Gastrocnemius medialis (tissue), 4 donors: ENCODE measurements around the gene MRPL49. TPM values are rescaled to one million over a fixed set of nuclear protein-coding genes. Genes with fewer than 3 reads are reported as not detected.

Source experiments
- ATAC-seq, 2 donors: fragments of 150-250 bp; one replicate each; pipeline ENCODE4 v1.9.1; 2016
- DNase-seq, 2 donors: peaks; one replicate each; pipeline ENCODE4 v3.0.0-alpha.2; 2019
- H3K27ac ChIP-seq, 4 donors: fragments of 200-600 bp; sonication (generic); 1 replicate in 1 of 4; 2 replicates in 3 of 4; pipeline ENCODE4 v1.5.1; 2016 to 2018; ENCODE audit warnings: mild to moderate bottlenecking in 2 of 4, moderate library complexity in 1 of 4
- H3K27me3 ChIP-seq, 3 donors: fragments of 200-600 bp; sonication (generic) in 2 of 3; 1 replicate in 1 of 3; 2 replicates in 2 of 3; pipeline versions ENCODE4 v1.5.1 to v1.6.0; 2016 to 2019; ENCODE audit warnings: mild to moderate bottlenecking in 1 of 3, moderate library complexity in 1 of 3
- H3K36me3 ChIP-seq, 2 donors: fragments of 200-600 bp; sonication (generic) in 1 of 2; one replicate each; pipeline ENCODE4 v1.5.1; 2017 to 2018
- H3K4me1 ChIP-seq, 2 donors: fragments of 200-600 bp; sonication (generic) in 1 of 2; one replicate each; pipeline ENCODE4 v1.5.1; 2016 to 2017; ENCODE audit warnings: mild to moderate bottlenecking in 2 of 2
- H3K4me3 ChIP-seq, 4 donors: fragments of 200-600 bp; sonication (generic) in 3 of 4; 1 replicate in 1 of 4; 2 replicates in 3 of 4; pipeline ENCODE4 v1.5.1; 2016 to 2019; ENCODE audit warnings: mild to moderate bottlenecking in 2 of 4
- H3K9me3 ChIP-seq, 3 donors: fragments of 200-600 bp; sonication (generic) in 2 of 3; 1 replicate in 1 of 3; 2 replicates in 2 of 3; pipeline ENCODE4 v1.5.1; 2016 to 2019
- POLR2A ChIP-seq, 2 donors: fragments of 450-650 bp; IDR thresholded peaks; one replicate each; pipeline ENCODE4 v1.6.1; 2017; ENCODE audit warnings: antibody characterized with exemption in 2 of 2, mild to moderate bottlenecking in 2 of 2, moderate library complexity in 2 of 2
- in situ Hi-C, 4 donors: fragments of 200-750 bp; cut with MboI; loops; one replicate each; pipeline versions ENCODE4 v1.15.0 to v1.8.0; 2017; ENCODE audit warnings: low sequenced_read_pairs in 4 of 4
- intact Hi-C: fragments of 100-400 bp; cut with DNase I; formaldehyde crosslinking; loops from one replicate; pipeline ENCODE4 v1.15.1; 2023; ENCODE audit warnings: low total_unique reads
- total RNA-seq, 4 donors: library from RNA; depleted of rRNA; stranded (reverse); fragments of >200 nt; gene quantifications; one replicate each; pipeline versions ENCODE4 v1.1.0 to v1.2.3, GENCODE V29; 2016
- TF ChIP-seq, protein P1 (sequence below), 5 experiments: fragments of 450-650 bp in 3 of 5; fragments of 200-600 bp in 2 of 5; sonication (generic) in 2 of 5; IDR thresholded peaks in 4 of 5; conservative IDR thresholded peaks in 1 of 5; 1 replicate in 4 of 5; 2 replicates in 1 of 5; pipeline ENCODE4 v1.5.1; 2016 to 2019; ENCODE audit warnings: antibody characterized with exemption in 5 of 5, mild to moderate bottlenecking in 3 of 5, moderate library complexity in 3 of 5

Gene MRPL49
- 10 to 100 TPM; 54.9 to 76.5 (median 63.6) TPM for total RNA-seq

DNA sequence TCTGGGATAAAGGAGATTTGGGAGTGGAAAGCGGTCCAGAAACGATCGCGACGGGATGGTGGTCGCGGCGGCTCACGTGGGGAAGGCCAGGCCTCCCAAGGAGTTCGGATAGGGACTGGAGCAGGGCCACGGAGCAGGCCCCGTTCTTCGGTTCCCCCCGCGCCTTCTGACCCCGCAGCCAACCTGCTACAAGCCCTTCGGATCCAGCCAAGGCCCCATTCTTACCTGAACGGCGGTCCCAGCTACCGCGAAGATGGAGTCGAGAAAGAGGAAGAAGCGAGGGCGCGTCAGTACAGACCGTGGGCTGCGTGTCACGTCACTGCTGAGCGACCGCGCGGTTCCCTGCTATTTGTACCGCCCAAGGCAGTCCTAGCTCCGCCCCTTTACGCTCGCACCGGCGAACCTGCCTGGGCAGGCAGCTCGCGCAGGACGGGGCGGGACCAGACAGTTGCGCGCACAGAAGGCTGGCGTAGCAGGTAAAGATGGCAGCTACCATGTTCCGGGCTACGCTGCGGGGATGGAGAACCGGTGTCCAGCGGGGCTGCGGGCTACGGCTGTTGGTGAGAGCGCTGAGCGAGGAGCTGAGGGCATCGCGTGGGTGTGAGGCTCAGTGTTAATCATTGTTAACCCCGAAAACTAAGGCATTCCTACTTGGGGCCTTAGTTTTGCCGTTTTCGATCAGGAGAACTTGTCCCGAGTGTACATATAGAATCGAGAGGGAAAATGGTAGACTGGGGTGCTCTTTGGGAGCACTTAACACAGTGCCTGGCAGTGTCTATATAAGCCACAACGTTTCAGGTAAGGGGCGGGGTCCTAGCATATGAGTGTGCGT lies at the start of gene MRPL49, which contains the start of gene FAU:
Gene MRPL49 (plus strand): TSS at position 457 of the 832 bp plus-strand sequence. CDS start 26 bp downstream, at position 483.
Gene FAU (minus strand): TSS at position 270 of the 832 bp plus-strand sequence. CDS start 321 bp downstream, outside the sequence.
- H3K36me3 ChIP-seq, result peaks cover 0 to 59% of the 10 kb centered on the region in 2 donors
- TF ChIP-seq, protein P1, sequence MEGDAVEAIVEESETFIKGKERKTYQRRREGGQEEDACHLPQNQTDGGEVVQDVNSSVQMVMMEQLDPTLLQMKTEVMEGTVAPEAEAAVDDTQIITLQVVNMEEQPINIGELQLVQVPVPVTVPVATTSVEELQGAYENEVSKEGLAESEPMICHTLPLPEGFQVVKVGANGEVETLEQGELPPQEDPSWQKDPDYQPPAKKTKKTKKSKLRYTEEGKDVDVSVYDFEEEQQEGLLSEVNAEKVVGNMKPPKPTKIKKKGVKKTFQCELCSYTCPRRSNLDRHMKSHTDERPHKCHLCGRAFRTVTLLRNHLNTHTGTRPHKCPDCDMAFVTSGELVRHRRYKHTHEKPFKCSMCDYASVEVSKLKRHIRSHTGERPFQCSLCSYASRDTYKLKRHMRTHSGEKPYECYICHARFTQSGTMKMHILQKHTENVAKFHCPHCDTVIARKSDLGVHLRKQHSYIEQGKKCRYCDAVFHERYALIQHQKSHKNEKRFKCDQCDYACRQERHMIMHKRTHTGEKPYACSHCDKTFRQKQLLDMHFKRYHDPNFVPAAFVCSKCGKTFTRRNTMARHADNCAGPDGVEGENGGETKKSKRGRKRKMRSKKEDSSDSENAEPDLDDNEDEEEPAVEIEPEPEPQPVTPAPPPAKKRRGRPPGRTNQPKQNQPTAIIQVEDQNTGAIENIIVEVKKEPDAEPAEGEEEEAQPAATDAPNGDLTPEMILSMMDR (IDR thresholded peaks at IDR 0.05 in 4 of 5, conservative IDR thresholded peaks at IDR 0.05 in 1 of 5), result peak in 1 of 5 experiments; percentile 20
- TF ChIP-seq POLR2A (IDR thresholded peaks at IDR 0.05), result peak; percentile 91 to 95
- peak within 1 kb of the TSS; percentile 79 to 97 (median 90) for H3K4me3 ChIP-seq
- intact Hi-C loops, result loop anchor here (1.0 kb wide), 3 partner anchors 12 to 108 kb away; partner anchors contain the start of genes ARL2, CDCA5, SYVN1 and ZFPL1
- H3K9me3 ChIP-seq, result no peaks in the 10 kb centered on the region
- DNase-seq (peak; percentile 98), ATAC-seq (peak; percentile 81 to 84)
- in situ Hi-C loops, result no loop called here
- no peaks in the 10 kb centered on the region for H3K27me3 ChIP-seq
- peaks cover 21 to 31% of the 10 kb centered on the region in 2 donors for H3K4me1 ChIP-seq
- H3K27ac ChIP-seq, result peak within 1 kb of the TSS; percentile 87 to 98 (median 92)

DNA sequence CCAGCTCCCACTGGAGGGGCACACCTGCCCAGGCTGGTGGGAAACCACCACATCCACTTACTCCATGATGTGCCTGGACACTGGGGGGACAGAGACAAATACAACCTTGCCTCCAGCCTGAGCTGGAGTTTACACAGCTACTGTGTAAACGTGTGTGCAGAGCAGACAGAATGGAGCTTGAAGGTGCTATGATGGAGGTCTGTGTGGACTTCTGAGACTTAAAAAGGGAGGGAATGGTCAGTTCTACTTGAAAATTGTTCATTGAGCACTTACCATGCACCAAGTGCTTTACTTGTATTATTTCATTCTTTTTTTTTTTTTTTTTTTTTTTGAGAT lies 49.5 kb upstream of the MRPL49 start:
- Histone ChIP-seq H3K36me3 (no peaks in the 10 kb centered on the region), H3K27ac (no peak overlapping the region), H3K4me1 (no peaks in the 10 kb centered on the region), H3K27me3 (no peaks in the 10 kb centered on the region), H3K4me3 (no peak overlapping the region), H3K9me3 (no peaks in the 10 kb centered on the region)
- TF ChIP-seq POLR2A (IDR thresholded peaks at IDR 0.05), result no peak
- TF ChIP-seq, protein P1 (IDR thresholded peaks at IDR 0.05 in 4 of 5, conservative IDR thresholded peaks at IDR 0.05 in 1 of 5), result no peak
- DNase-seq (no peak), ATAC-seq (no peak)
- in situ Hi-C loops (no loop called here), intact Hi-C loops (no loop called here)

DNA sequence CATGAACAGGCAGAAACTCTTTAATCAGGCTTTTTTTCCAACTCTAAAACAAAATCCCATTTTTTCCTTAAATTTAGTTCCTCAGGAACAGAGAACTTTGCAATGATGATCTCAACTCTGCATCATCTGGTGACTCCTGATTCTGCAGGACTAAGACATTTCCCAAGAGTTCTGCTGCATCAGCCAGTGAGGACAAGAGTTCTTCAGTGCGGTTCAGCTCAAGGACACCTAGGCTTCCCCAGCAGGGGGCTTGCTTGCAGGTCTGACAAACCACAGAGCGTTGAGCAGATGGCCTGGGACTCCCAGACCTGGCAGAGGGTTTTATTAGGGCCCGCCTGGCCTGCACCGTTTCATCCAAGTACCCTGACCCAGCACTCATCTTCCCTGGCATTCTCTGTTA lies 44.7 kb upstream of the MRPL49 start:
- H3K27ac ChIP-seq, result no peak overlapping the region
- no peaks in the 10 kb centered on the region for H3K36me3 ChIP-seq
- ATAC-seq (no peak), DNase-seq (no peak)
- no peaks in the 10 kb centered on the region for H3K9me3 ChIP-seq
- intact Hi-C loops (no loop called here), in situ Hi-C loops (no loop called here)
- H3K4me1 ChIP-seq, result no peaks in the 10 kb centered on the region
- TF ChIP-seq, protein P1 (IDR thresholded peaks at IDR 0.05 in 4 of 5, conservative IDR thresholded peaks at IDR 0.05 in 1 of 5), result no peak
- TF ChIP-seq POLR2A (IDR thresholded peaks at IDR 0.05), result no peak
- H3K27me3 ChIP-seq, result no peaks in the 10 kb centered on the region
- H3K4me3 ChIP-seq, result no peak overlapping the region

DNA sequence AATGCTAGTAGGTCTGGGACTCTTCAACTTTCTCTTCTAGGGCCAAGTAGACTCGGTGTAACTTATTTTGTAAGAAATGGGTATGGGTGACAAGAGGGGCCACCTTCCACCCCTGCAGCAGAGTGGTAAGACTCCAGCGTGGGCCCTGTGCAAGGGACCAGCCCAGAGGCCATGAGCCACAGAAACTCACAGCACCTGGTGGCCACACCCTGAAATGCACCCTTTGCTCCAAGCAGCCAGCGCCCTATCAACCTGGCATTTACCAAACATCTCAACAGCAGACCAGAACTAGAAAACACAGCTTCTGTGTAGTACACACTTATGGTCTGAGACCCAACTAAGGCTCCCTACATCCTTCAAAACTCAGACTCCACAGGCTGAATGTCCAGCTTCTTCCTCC lies 44.0 kb upstream of the MRPL49 start:
- Histone ChIP-seq H3K9me3 (no peaks in the 10 kb centered on the region), H3K4me3 (no peak overlapping the region), H3K27me3 (no peaks in the 10 kb centered on the region), H3K36me3 (no peaks in the 10 kb centered on the region), H3K27ac (no peak overlapping the region), H3K4me1 (peaks cover 0 to 2% of the 10 kb centered on the region in 2 donors)
- intact Hi-C loops, result no loop called here
- DNase-seq (no peak), ATAC-seq (peak in 1 of 2 donors; percentile 62)
- in situ Hi-C loops, result no loop called here
- TF ChIP-seq, protein P1 (IDR thresholded peaks at IDR 0.05 in 4 of 5, conservative IDR thresholded peaks at IDR 0.05 in 1 of 5), result peak in 4 of 5 experiments; percentile 26 to 50 (median 38)
- no peak for TF ChIP-seq POLR2A (IDR thresholded peaks at IDR 0.05)
